H1 (cell line): Measurements from ENCODE around the gene MMP15. TPM values are rescaled to one million over a fixed set of nuclear protein-coding genes. Genes with fewer than 3 reads are reported as not detected.

Experiments used
- CTCF ChIA-PET: fragments of 300-600 bp; sonication (Branson Sonifier 250); formaldehyde crosslinking; loops from one replicate; lab custom pipeline; 2021; ENCODE audit not compliant: partially characterized antibody; lab: Charles Lee
- POLR2A ChIA-PET: fragments of 300-600 bp; sonication (Branson Sonifier 250); formaldehyde crosslinking; loops from one replicate; lab custom pipeline; 2021; ENCODE audit warnings: inconsistent platforms; ENCODE audit not compliant: partially characterized antibody; lab: Charles Lee
- DNase-seq, 2 experiments: peaks; one replicate each; pipeline versions ENCODE4 v3.0.0 to v3.0.0-alpha.2; 2010 to 2022; ENCODE audit warnings: low spot score in 2 of 2, low read depth in 1 of 2, mixed read lengths in 1 of 2
- FAIRE-seq: peaks from 2 replicates; lab custom pipeline; 2011; peaks lifted over from hg19 to GRCh38; lab: Jason Lieb, UNC
- H2AFZ ChIP-seq: 2 replicates; pipeline ENCODE4 v1.8.1; 2012; ENCODE audit warnings: low read length, inconsistent platforms
- H2AK5ac ChIP-seq: 2 replicates; pipeline ENCODE4 v1.6.1; 2013; ENCODE audit warnings: low read depth, low read length
- H2BK120ac ChIP-seq: replicated peaks from 2 replicates; pipeline ENCODE3; 2013; ENCODE audit warnings: low read depth, low read length, inconsistent platforms
- H2BK12ac ChIP-seq: 2 replicates; pipeline ENCODE4 v1.6.1; 2013; ENCODE audit warnings: low read depth, low read length
- H2BK15ac ChIP-seq: 2 replicates; pipeline ENCODE4 v1.6.1; 2013; ENCODE audit warnings: low read length
- H2BK20ac ChIP-seq: 2 replicates; pipeline ENCODE4 v1.6.1; 2013; ENCODE audit warnings: low read length
- H2BK5ac ChIP-seq: 2 replicates; pipeline ENCODE4 v1.6.1; 2013; ENCODE audit warnings: low read depth, low read length
- H3K14ac ChIP-seq: 2 replicates; pipeline ENCODE4 v1.6.1; 2013; ENCODE audit warnings: inconsistent platforms; ENCODE audit not compliant: insufficient read length
- H3K18ac ChIP-seq: 2 replicates; pipeline ENCODE4 v1.6.1; 2013; ENCODE audit warnings: low read length; ENCODE audit errors: extremely low read depth
- H3K23ac ChIP-seq: 2 replicates; pipeline ENCODE4 v1.6.1; 2013; ENCODE audit warnings: inconsistent platforms; ENCODE audit not compliant: insufficient read length
- H3K23me2 ChIP-seq: 2 replicates; pipeline ENCODE4 v1.6.1; 2013; ENCODE audit warnings: low read depth, low read length
- H3K27ac ChIP-seq: 2 replicates; pipeline ENCODE4 v1.6.1; 2011; ENCODE audit warnings: low read depth, low read length, inconsistent platforms
- H3K27me3 ChIP-seq, 4 experiments: replicated peaks in 1 of 4; 1 replicate in 1 of 4; 2 replicates in 3 of 4; pipeline versions ENCODE4 v1.6.1 to v1.8.1; 2011 to 2013; ENCODE audit warnings: low read length in 3 of 4, mild to moderate bottlenecking in 3 of 4, inconsistent platforms in 2 of 4, mixed read lengths in 2 of 4, moderate library complexity in 1 of 4; ENCODE audit not compliant: control insufficient read depth in 3 of 4, insufficient read depth in 3 of 4; ENCODE audit errors: extremely low read depth in 1 of 4
- H3K36me3 ChIP-seq, 4 experiments: 2 replicates each; pipeline versions ENCODE4 v1.6.1 to v1.8.1; 2011 to 2013; ENCODE audit warnings: mild to moderate bottlenecking in 4 of 4, low read length in 3 of 4, moderate library complexity in 2 of 4, control low read depth in 1 of 4, inconsistent platforms in 1 of 4; ENCODE audit not compliant: insufficient read depth in 4 of 4, control insufficient read depth in 2 of 4
- H3K4ac ChIP-seq: replicated peaks from 2 replicates; pipeline ENCODE3; 2013; ENCODE audit warnings: low read length, low read depth, mixed read lengths, inconsistent platforms; ENCODE audit not compliant: insufficient read length
- H3K4me1 ChIP-seq, 4 experiments: replicated peaks in 1 of 4; 1 replicate in 1 of 4; 2 replicates in 3 of 4; pipeline versions ENCODE4 v1.6.1 to v1.8.1; 2011 to 2013; ENCODE audit warnings: low read length in 3 of 4, inconsistent platforms in 2 of 4, mixed read lengths in 1 of 4; ENCODE audit not compliant: insufficient read depth in 4 of 4, control insufficient read depth in 3 of 4
- H3K4me2 ChIP-seq, 2 experiments: 2 replicates each; pipeline versions ENCODE4 v1.6.1 to v1.8.1; 2011 to 2013; ENCODE audit warnings: low read depth in 2 of 2, low read length in 2 of 2, control low read depth in 1 of 2, inconsistent platforms in 1 of 2, mild to moderate bottlenecking in 1 of 2; ENCODE audit not compliant: insufficient read depth in 1 of 2
- H3K4me3 ChIP-seq, 4 experiments: fragments of 200-600, 300-600 bp in 1 of 4; sonication (generic), shearing (Covaris generic), sonication (Bioruptor Twin) in 1 of 4; 2 replicates each; pipeline versions ENCODE4 v1.5.1 to v1.8.1; 2011 to 2016; ENCODE audit warnings: low read length in 4 of 4, low read depth in 3 of 4, control low read depth in 2 of 4, inconsistent platforms in 2 of 4, mild to moderate bottlenecking in 2 of 4, mixed read lengths in 1 of 4, moderate library complexity in 1 of 4; ENCODE audit not compliant: insufficient read depth in 2 of 4; ENCODE audit errors: extremely low read depth in 1 of 4
- H3K56ac ChIP-seq: replicated peaks from 2 replicates; pipeline ENCODE3; 2013; ENCODE audit warnings: low read depth, mild to moderate bottlenecking, mixed read lengths, low read length, inconsistent platforms; ENCODE audit not compliant: insufficient read length
- H3K79me1 ChIP-seq: 2 replicates; pipeline ENCODE4 v1.6.1; 2013; ENCODE audit warnings: low read depth, low read length, control low read depth
- H3K79me2 ChIP-seq, 2 experiments: 2 replicates each; pipeline versions ENCODE4 v1.6.1 to v1.8.1; 2012 to 2013; ENCODE audit warnings: low read length in 2 of 2, mild to moderate bottlenecking in 2 of 2, inconsistent platforms in 1 of 2; ENCODE audit not compliant: insufficient read depth in 2 of 2, control insufficient read depth in 1 of 2
- H3K9ac ChIP-seq, 4 experiments: replicated peaks in 1 of 4; 1 replicate in 1 of 4; 2 replicates in 3 of 4; pipeline versions ENCODE4 v1.6.1 to v1.8.1; 2011 to 2013; ENCODE audit warnings: low read depth in 3 of 4, low read length in 3 of 4, control low read depth in 2 of 4, mild to moderate bottlenecking in 2 of 4, moderate library complexity in 2 of 4, inconsistent platforms in 1 of 4; ENCODE audit errors: extremely low read depth in 1 of 4
- H3K9me3 ChIP-seq, 2 experiments: 2 replicates each; pipeline versions ENCODE4 v1.6.1 to v1.8.1; 2012 to 2013; ENCODE audit warnings: mild to moderate bottlenecking in 2 of 2, moderate library complexity in 2 of 2, control low read depth in 1 of 2, inconsistent platforms in 1 of 2, low read depth in 1 of 2, low read length in 1 of 2, mixed read lengths in 1 of 2; ENCODE audit not compliant: insufficient read depth in 2 of 2
- H4K20me1 ChIP-seq, 2 experiments: replicated peaks in 1 of 2; 2 replicates each; pipeline versions ENCODE3 to v1.8.1; 2011 to 2013; ENCODE audit warnings: inconsistent platforms in 2 of 2, low read length in 2 of 2, mild to moderate bottlenecking in 1 of 2; ENCODE audit not compliant: insufficient read depth in 2 of 2, control insufficient read depth in 1 of 2
- H4K5ac ChIP-seq: 2 replicates; pipeline ENCODE4 v1.6.1; 2013; ENCODE audit warnings: low read length, low read depth, mixed read lengths, inconsistent platforms; ENCODE audit not compliant: insufficient read length
- H4K8ac ChIP-seq: 2 replicates; pipeline ENCODE4 v1.8.0; 2013; ENCODE audit warnings: mild to moderate bottlenecking, moderate library complexity, low read length, inconsistent platforms; ENCODE audit not compliant: insufficient read depth; ENCODE audit errors: extremely low read depth
- H4K91ac ChIP-seq: replicated peaks from 2 replicates; pipeline ENCODE3; 2013; ENCODE audit warnings: low read length, mixed read lengths, inconsistent platforms; ENCODE audit not compliant: insufficient read length
- CTBP2 ChIP-seq: IDR thresholded peaks from 2 replicates; pipeline ENCODE4 v1.7.0; 2011; ENCODE audit warnings: borderline replicate concordance, mild to moderate bottlenecking, moderate library complexity, mixed read lengths, low read length; ENCODE audit not compliant: insufficient read depth, insufficient read length
- KDM1A ChIP-seq: fragments of 200-600, 300-600 bp; sonication (generic); IDR thresholded peaks from 2 replicates; pipeline ENCODE4 v1.7.1; 2016; ENCODE audit warnings: mild to moderate bottlenecking, low read length, borderline replicate concordance
- KDM4A ChIP-seq: IDR thresholded peaks from one replicate; pipeline ENCODE4 v1.7.1; 2012; ENCODE audit warnings: low read depth, mild to moderate bottlenecking, moderate library complexity, low read length, inconsistent platforms; ENCODE audit not compliant: severe bottlenecking
- SIN3A ChIP-seq, 2 experiments: IDR thresholded peaks in 1 of 2; conservative IDR thresholded peaks in 1 of 2; 2 replicates each; pipeline ENCODE4 v1.6.1; 2011 to 2012; ENCODE audit warnings: low read length in 2 of 2, improper control_type of control experiment in 1 of 2, low read depth in 1 of 2, mild to moderate bottlenecking in 1 of 2
- WGBS, 2 experiments: shearing (Covaris generic) in 1 of 2; methylation state at CpG; one replicate each; pipeline versions ENCODE4 v1.1.6 to v1.1.7; 2013 to 2015; ENCODE audit warnings: low lambda C conversion rate in 2 of 2, mixed read lengths in 2 of 2, inconsistent platforms in 1 of 2, low coverage in 1 of 2, missing lambda C conversion rate in 1 of 2; ENCODE audit not compliant: insufficient replicate concordance in 2 of 2, insufficient coverage in 1 of 2, insufficient read length in 1 of 2; ENCODE audit errors: extremely low coverage in 1 of 2, missing lambda C conversion rate in 1 of 2; 5-methylcytosine and 5-hydroxymethylcytosine counted together
- polyA plus RNA-seq, 7 experiments: library from polyadenylated mRNA; depleted of rRNA in 3 of 7; stranded (reverse) in 5 of 7; unstranded in 2 of 7; fragments of >200 nt in 5 of 7; fragments of 200-250 nt in 2 of 7; gene quantifications; 1 replicate in 5 of 7; 2 replicates in 1 of 7; 4 replicates in 1 of 7; pipeline versions ENCODE4 v1.2.1 to v1.2.3, GENCODE V29; 2011 to 2013; ENCODE audit warnings: missing spikeins in 2 of 7, mixed read lengths in 2 of 7
- total RNA-seq: library from RNA; stranded (reverse); fragmentation: NEBNext Ultra II Directional; extraction: Animal tissue kit (Norgen Biotek cat#: 25700); gene quantifications from 2 replicates; pipeline ENCODE4 v1.2.1, GENCODE V29; 2021

MMP15 gene
- total and polyA plus RNA-seq, 2 of the 8 experiments (the other 6 are each of a cell fraction or from before 2014, with no cell fraction given), result 38.5 to 42.2 TPM

GRCh38 chr16:58043571-58044155 is 18.1 kb downstream of the MMP15 start:
- Histone ChIP-seq H3K79me1 (no peaks in the 10 kb centered on the region), H4K20me1 (peaks cover 0 to 3% of the 10 kb centered on the region in 2 experiments), H3K23me2 (no peaks in the 10 kb centered on the region), H3K79me2 (no peaks in the 10 kb centered on the region), H3K27me3 (no peaks in the 10 kb centered on the region), H3K4me3 (no peak overlapping the region), H2BK5ac (no peak overlapping the region; the same call in 1 of the 2 replicates), H2AK5ac (no peak overlapping the region), H2BK20ac (no peak overlapping the region), H3K4me1 (peaks cover 0 to 15% (median 7%) of the 10 kb centered on the region in 4 experiments; a peak in 4 of 7 replicates), H2AFZ (no peak overlapping the region), H3K18ac (no peak overlapping the region), H4K5ac (no peak overlapping the region), H3K36me3 (peaks cover 2 to 35% (median 13%) of the 10 kb centered on the region in 4 experiments; a peak in 5 of 8 replicates), H4K8ac (no peak overlapping the region), H3K9ac (no peak overlapping the region), H2BK15ac (no peak overlapping the region), H3K23ac (no peak overlapping the region), H2BK12ac (no peak overlapping the region), H4K91ac (no peak overlapping the region), H3K4me2 (no peak overlapping the region), H2BK120ac (no peak overlapping the region), H3K9me3 (no peaks in the 10 kb centered on the region), H3K4ac (no peak overlapping the region), H3K14ac (no peak overlapping the region), H3K27ac (no peak overlapping the region), H3K56ac (no peak overlapping the region)
- no peak for FAIRE-seq
- no peak for DNase-seq
- CTCF ChIA-PET, result interaction anchor here (1.0 to 1.9 kb wide), 6 partner anchors 9 to 78 kb away, joined by 3 to 8 read pairs (median 4); no protein-coding TSS in a partner anchor
- POLR2A ChIA-PET, result interaction anchor here (1.2 to 1.8 kb wide), 3 partner anchors 11 to 60 kb away, joined by 3 to 4 read pairs (median 3); no protein-coding TSS in a partner anchor
- WGBS, 2 experiments, result 88% methylated on average over 7 of the region's 7 CpGs; no CpG with 5 or more reads in 1 of the 2 experiments
- TF ChIP-seq SIN3A (conservative IDR thresholded peaks at IDR 0.05 in 1 of 2, IDR thresholded peaks at IDR 0.05 in 1 of 2; ENCODE audit: low read depth in 1 of 2, low read length in 2 of 2), result no peak
- no peak for TF ChIP-seq CTBP2
- TF ChIP-seq KDM1A, result no peak
- TF ChIP-seq KDM4A, result no peak
